Loucy (cell line): ENCODE results near the gene ARMC5.

Experiments used
- H2AFZ ChIP-seq: fragments of 200-600 bp; sonication (generic); 2 replicates; pipeline ENCODE4 v1.6.0; 2016; ENCODE audit warnings: antibody characterized with exemption, mild to moderate bottlenecking, low read length, moderate library complexity
- H3F3A ChIP-seq: fragments of 200-600 bp; 2 replicates; pipeline ENCODE4 v1.6.0; 2016; ENCODE audit warnings: antibody characterized with exemption, low read depth, mild to moderate bottlenecking
- H3K27me3 ChIP-seq: fragments of 200-600 bp; sonication (generic); 2 replicates; pipeline ENCODE4 v1.6.1; 2014; ENCODE audit warnings: low read length, mild to moderate bottlenecking; ENCODE audit not compliant: insufficient read depth, poor library complexity, severe bottlenecking
- H3K36me3 ChIP-seq: fragments of 200-600 bp; sonication (generic); 2 replicates; pipeline ENCODE4 v1.6.1; 2016; ENCODE audit warnings: low read length; ENCODE audit not compliant: insufficient read depth
- H3K4me1 ChIP-seq: fragments of 200-600 bp; sonication (generic); 2 replicates; pipeline ENCODE4 v1.5.1; 2014; ENCODE audit warnings: low read length, mild to moderate bottlenecking; ENCODE audit not compliant: insufficient read depth, poor library complexity, severe bottlenecking
- H3K4me2 ChIP-seq: fragments of 200-600 bp; sonication (generic); 2 replicates; pipeline ENCODE4 v1.6.0; 2014; ENCODE audit warnings: antibody characterized with exemption, low read length, low read depth, mild to moderate bottlenecking; ENCODE audit not compliant: poor library complexity, severe bottlenecking
- H3K4me3 ChIP-seq: fragments of 200-600 bp; sonication (generic); 2 replicates; pipeline ENCODE4 v1.5.1; 2014; ENCODE audit warnings: low read length, mild to moderate bottlenecking, mixed read lengths; ENCODE audit not compliant: poor library complexity, severe bottlenecking
- H3K79me2 ChIP-seq: fragments of 200-600 bp; sonication (generic); 2 replicates; pipeline ENCODE4 v1.6.1; 2014; ENCODE audit warnings: low read length; ENCODE audit not compliant: insufficient read depth
- H3K9ac ChIP-seq: fragments of 200-600 bp; sonication (generic); 2 replicates; pipeline ENCODE4 v1.6.0; 2014; ENCODE audit warnings: mild to moderate bottlenecking, low read depth, low read length, moderate library complexity; ENCODE audit not compliant: poor library complexity, severe bottlenecking
- H3K9me2 ChIP-seq: fragments of 200-600 bp; sonication (generic); replicated peaks from 2 replicates; pipeline ENCODE4 v1.6.1; 2016; ENCODE audit warnings: low read depth, low read length, mixed read lengths
- H3K9me3 ChIP-seq: fragments of 200-600 bp; sonication (generic); 2 replicates; pipeline ENCODE4 v1.6.1; 2014; ENCODE audit warnings: mild to moderate bottlenecking, antibody characterized with exemption, low read length, low read depth; ENCODE audit not compliant: insufficient read depth
- H4K20me1 ChIP-seq: fragments of 200-600 bp; sonication (generic); 2 replicates; pipeline ENCODE4 v1.6.0; 2014; ENCODE audit warnings: antibody characterized with exemption, low read length, mild to moderate bottlenecking; ENCODE audit not compliant: insufficient read depth, poor library complexity, severe bottlenecking
- CTCF ChIP-seq: fragments of 200-600 bp; sonication (generic); conservative IDR thresholded peaks from 2 replicates; pipeline ENCODE4 v1.5.1; 2014; ENCODE audit warnings: mild to moderate bottlenecking, antibody characterized with exemption, low read length
- EZH2phosphoT487 ChIP-seq: fragments of 200-600 bp; IDR thresholded peaks from 2 replicates; pipeline ENCODE4 v1.6.1; 2018; ENCODE audit warnings: antibody characterized with exemption, mild to moderate bottlenecking, moderate library complexity, borderline replicate concordance

ARMC5 gene

GRCh38 chr16:31484491-31485171 is 25.3 kb downstream of the ARMC5 start:
- no peaks in the 10 kb centered on the region for H3K79me2 ChIP-seq

GRCh38 chr16:31485571-31485970 is 26.3 kb downstream of the ARMC5 start:
- Histone ChIP-seq H3K9me2 (no peaks in the 10 kb centered on the region), H3K27me3 (no peaks in the 10 kb centered on the region), H4K20me1 (no peaks in the 10 kb centered on the region), H2AFZ (no peak overlapping the region), H3K79me2 (no peaks in the 10 kb centered on the region), H3K9ac (no peak overlapping the region), H3F3A (no peaks in the 10 kb centered on the region), H3K36me3 (peaks cover 9% of the 10 kb centered on the region; the same call in 1 of the 2 replicates), H3K4me2 (no peak overlapping the region), H3K9me3 (no peaks in the 10 kb centered on the region), H3K4me3 (no peak overlapping the region), H3K4me1 (no peaks in the 10 kb centered on the region)
- no peak for TF ChIP-seq EZH2phosphoT487
- TF ChIP-seq CTCF = no peak

More at GRCh38 chr16:31484491-31485171, 25.3 kb downstream of the ARMC5 start:
- no peak overlapping the region for H2AFZ ChIP-seq
- no peak for TF ChIP-seq CTCF
- no peak for TF ChIP-seq EZH2phosphoT487
- H3K4me2 ChIP-seq = no peak overlapping the region
- peaks cover 9% of the 10 kb centered on the region; the same call in 1 of the 2 replicates for H3K36me3 ChIP-seq
- no peaks in the 10 kb centered on the region for H3K9me2 ChIP-seq
- no peaks in the 10 kb centered on the region for H4K20me1 ChIP-seq
- H3K9me3 ChIP-seq = no peaks in the 10 kb centered on the region
- no peak overlapping the region for H3K9ac ChIP-seq
- H3K4me1 ChIP-seq = no peaks in the 10 kb centered on the region
- no peaks in the 10 kb centered on the region for H3F3A ChIP-seq
- H3K4me3 ChIP-seq = no peak overlapping the region
- no peaks in the 10 kb centered on the region for H3K27me3 ChIP-seq

GRCh38 chr16:31486045-31486444 is 26.7 kb downstream of the ARMC5 start:
- Histone ChIP-seq H3K27me3 (no peaks in the 10 kb centered on the region), H3K36me3 (peaks cover 9% of the 10 kb centered on the region; the same call in 1 of the 2 replicates), H3K4me3 (no peak overlapping the region), H3K4me1 (no peaks in the 10 kb centered on the region), H3K9me2 (no peaks in the 10 kb centered on the region), H3K9ac (no peak overlapping the region), H3K4me2 (no peak overlapping the region), H2AFZ (no peak overlapping the region), H3F3A (no peaks in the 10 kb centered on the region), H3K9me3 (no peaks in the 10 kb centered on the region), H4K20me1 (no peaks in the 10 kb centered on the region), H3K79me2 (no peaks in the 10 kb centered on the region)
- TF ChIP-seq CTCF (no peak), EZH2phosphoT487 (no peak)
